HepG2 (cell line): ENCODE data around the gene HS3ST5. TPM values are rescaled to one million over a fixed set of nuclear protein-coding genes. Genes with fewer than 3 reads are reported as not detected.

Source experiments
- ATAC-seq: fragments of 200-7000 bp; cut with Tn5 transposase; 3 replicates; pipeline ENCODE4 v1.9.1; 2020; ENCODE audit warnings: mild to moderate bottlenecking, moderate library complexity
- BruUV-seq: library from RNA; stranded (reverse); fragments of 400-500 nt; replicated peaks from 2 replicates; lab custom pipeline; 2021; lab: Mats Ljungman, UMichigan
- CTCF ChIA-PET: fragments of 300-600 bp; formaldehyde crosslinking; extraction: SDS; loops from one replicate; lab custom pipeline; 2021; ENCODE audit warnings: low total read pairs, inconsistent platforms, low intra/inter-chr PET ratio; lab: Yijun Ruan, JAX
- POLR2A ChIA-PET: fragments of 350-600 bp; sonication (Branson Sonifier 250); formaldehyde crosslinking; loops from one replicate; lab custom pipeline; 2020; ENCODE audit warnings: antibody characterized with exemption, inconsistent platforms; lab: Yijun Ruan, JAX
- DNase-seq: peaks from one replicate; pipeline ENCODE4 v3.0.0-alpha.2; 2015; ENCODE audit warnings: low spot score
- FAIRE-seq: peaks from 3 replicates; lab custom pipeline; 2011; peaks lifted over from hg19 to GRCh38; lab: Jason Lieb, UNC
- H2AFZ ChIP-seq: one replicate; pipeline ENCODE4 v1.6.1; 2011; ENCODE audit warnings: low read length, inconsistent platforms
- H3K27ac ChIP-seq: fragments of 300-600 bp; 3 replicates; pipeline ENCODE4 v1.8.0; 2011; ENCODE audit warnings: mixed run types, mild to moderate bottlenecking, mixed read lengths, low read length, inconsistent platforms; ENCODE audit not compliant: insufficient read depth; ENCODE audit errors: extremely low read length
- H3K27me3 ChIP-seq, 2 experiments: fragments of 200-600 bp in 1 of 2; 2 replicates in 1 of 2; 3 replicates in 1 of 2; pipeline versions ENCODE4 v1.6.0 to v1.8.0; 2011; ENCODE audit warnings: low read length in 2 of 2, mild to moderate bottlenecking in 2 of 2, moderate library complexity in 2 of 2, inconsistent platforms in 1 of 2; ENCODE audit not compliant: insufficient read depth in 2 of 2, control insufficient read depth in 1 of 2
- H3K36me3 ChIP-seq, 2 experiments: fragments of 200-600 bp in 1 of 2; replicated peaks in 1 of 2; 2 replicates in 1 of 2; 3 replicates in 1 of 2; pipeline versions ENCODE4 v1.5.1 to v1.8.0; 2011; ENCODE audit warnings: low read length in 2 of 2, inconsistent platforms in 1 of 2; ENCODE audit not compliant: insufficient read depth in 2 of 2, control insufficient read depth in 1 of 2
- H3K4me1 ChIP-seq: 2 replicates; pipeline ENCODE4 v1.5.1; 2012; ENCODE audit warnings: low read length, inconsistent platforms; ENCODE audit not compliant: insufficient read depth
- H3K4me2 ChIP-seq: 2 replicates; pipeline ENCODE4 v1.6.0; 2011; ENCODE audit warnings: low read depth, low read length, inconsistent platforms
- H3K4me3 ChIP-seq, 3 experiments: fragments of 200-600 bp in 1 of 3; sonication (generic), shearing (Covaris generic) in 1 of 3; replicated peaks in 1 of 3; 2 replicates each; pipeline ENCODE4 v1.5.1; 2011 to 2016; ENCODE audit warnings: low read length in 3 of 3, inconsistent platforms in 2 of 3, low read depth in 2 of 3, mild to moderate bottlenecking in 2 of 3, control low read depth in 1 of 3, mixed read lengths in 1 of 3; ENCODE audit not compliant: insufficient read depth in 1 of 3
- H3K79me2 ChIP-seq: one replicate; pipeline ENCODE4 v1.6.1; 2011; ENCODE audit warnings: low read length, inconsistent platforms; ENCODE audit not compliant: insufficient read depth
- H3K9ac ChIP-seq: 2 replicates; pipeline ENCODE4 v1.6.0; 2011; ENCODE audit warnings: mild to moderate bottlenecking, low read depth, low read length, inconsistent platforms; ENCODE audit not compliant: insufficient read depth
- H3K9me3 ChIP-seq: 2 replicates; pipeline ENCODE4 v1.5.1; 2012; ENCODE audit warnings: mild to moderate bottlenecking, low read length
- H4K20me1 ChIP-seq: 2 replicates; pipeline ENCODE4 v1.6.0; 2011; ENCODE audit warnings: inconsistent platforms, mild to moderate bottlenecking, low read length, moderate library complexity; ENCODE audit not compliant: insufficient read depth
- CENPT ChIP-seq: sonication (generic); formaldehyde crosslinking; IDR thresholded peaks from 2 replicates; pipeline ENCODE4 v1.8.0; 2022; ENCODE audit warnings: low read depth, mild to moderate bottlenecking, moderate library complexity, missing genetic modification reagents
- GTF2F1 ChIP-seq: fragments of 150-350 bp; IDR thresholded peaks from 2 replicates; pipeline ENCODE4 v1.6.1; 2014; ENCODE audit warnings: low read length
- HES4 ChIP-seq: sonication (generic); formaldehyde crosslinking; IDR thresholded peaks from 2 replicates; pipeline ENCODE4 v1.9.0; 2021; ENCODE audit warnings: mild to moderate bottlenecking, missing genetic modification reagents, borderline replicate concordance
- HOXA7 ChIP-seq: sonication (generic); formaldehyde crosslinking; IDR thresholded peaks from 2 replicates; pipeline ENCODE4 v1.8.1; 2022; ENCODE audit warnings: mild to moderate bottlenecking, missing genetic modification reagents, moderate library complexity
- NR2F2 ChIP-seq: IDR thresholded peaks from 2 replicates; pipeline ENCODE4 v1.6.1; 2012; ENCODE audit warnings: low read depth, inconsistent platforms, borderline replicate concordance
- PAWR ChIP-seq: sonication (generic); formaldehyde crosslinking; IDR thresholded peaks from 2 replicates; pipeline ENCODE4 v1.4.0; 2020; ENCODE audit warnings: missing genetic modification reagents, mild to moderate bottlenecking, borderline replicate concordance
- PCBP1 ChIP-seq: fragments of 200-400 bp; formaldehyde crosslinking; IDR thresholded peaks from 2 replicates; pipeline ENCODE4 v1.6.1; 2017; ENCODE audit warnings: mild to moderate bottlenecking, low read depth, low read length, borderline replicate concordance
- SETDB1 ChIP-seq: sonication (generic); formaldehyde crosslinking; IDR thresholded peaks from 2 replicates; pipeline ENCODE4 v1.5.1; 2020; ENCODE audit warnings: missing genetic modification reagents, mild to moderate bottlenecking, borderline replicate concordance
- SMAD9 ChIP-seq: sonication (generic); formaldehyde crosslinking; IDR thresholded peaks from 2 replicates; pipeline ENCODE4 v1.5.1; 2020; ENCODE audit warnings: mild to moderate bottlenecking, missing genetic modification reagents
- WGBS: methylation state at CpG from one replicate; pipeline ENCODE4 v1.1.6; 2017; ENCODE audit warnings: low lambda C conversion rate; 5-methylcytosine and 5-hydroxymethylcytosine counted together
- in situ Hi-C: cut with HindIII; loops from 2 replicates; pipeline ENCODE4 v1.10.0; 2017; ENCODE audit warnings: low pct_unique_long_range_greater_than_20kb; ENCODE audit not compliant: extremely low pct_ligation_motif_present
- intact Hi-C: fragments of 100-400 bp; cut with micrococcal nuclease; formaldehyde crosslinking; loops from one replicate; pipeline ENCODE4 v1.10.0; 2022; ENCODE audit not compliant: unreplicated experiment
- polyA plus RNA-seq, 8 experiments: library from polyadenylated mRNA; depleted of rRNA in 3 of 8; stranded (reverse) in 7 of 8; unstranded in 1 of 8; fragments of >200 nt; fragmentation: Illumina TruSeq in 4 of 8; extraction: Trizol in 4 of 8; gene quantifications; 2 replicates each; pipeline versions ENCODE4 v1.2.1 to v1.2.3, GENCODE V29; 2011 to 2016; ENCODE audit warnings: low read depth in 4 of 8, missing spikeins in 1 of 8, mixed read lengths in 1 of 8; ENCODE audit not compliant: insufficient read depth in 1 of 8
- total RNA-seq, 5 experiments: library from RNA; depleted of rRNA; stranded (reverse); fragments of >200 nt; fragmentation: Illumina TruSeq; extraction: Trizol; gene quantifications; 2 replicates each; pipeline ENCODE4 v1.2.3, GENCODE V29; 2016; ENCODE audit warnings: low read depth in 1 of 5
- TF ChIP-seq, protein P1 (sequence below): IDR thresholded peaks from 2 replicates; pipeline ENCODE4 v1.6.1; 2016; ENCODE audit warnings: low read depth, missing genetic modification reagents, missing compliant biosample characterization
- TF ChIP-seq, protein P2 (sequence below): sonication (generic); formaldehyde crosslinking; IDR thresholded peaks from 2 replicates; pipeline ENCODE4 v1.4.0; 2020; ENCODE audit warnings: mild to moderate bottlenecking, missing genetic modification reagents
- TF ChIP-seq, protein P3 (sequence below): sonication (generic); formaldehyde crosslinking; IDR thresholded peaks from 2 replicates; pipeline ENCODE4 v1.4.0; 2020; ENCODE audit warnings: missing genetic modification reagents
- TF ChIP-seq, protein P4 (sequence below): sonication (generic); formaldehyde crosslinking; IDR thresholded peaks from 2 replicates; pipeline ENCODE4 v1.5.1; 2020; ENCODE audit warnings: missing genetic modification reagents, mild to moderate bottlenecking, borderline replicate concordance

Gene HS3ST5
- total and polyA plus RNA-seq, 2 of the 13 experiments (the other 11 are each of a cell fraction or from before 2014, with no cell fraction given) = 1.1 to 1.6 TPM

DNA sequence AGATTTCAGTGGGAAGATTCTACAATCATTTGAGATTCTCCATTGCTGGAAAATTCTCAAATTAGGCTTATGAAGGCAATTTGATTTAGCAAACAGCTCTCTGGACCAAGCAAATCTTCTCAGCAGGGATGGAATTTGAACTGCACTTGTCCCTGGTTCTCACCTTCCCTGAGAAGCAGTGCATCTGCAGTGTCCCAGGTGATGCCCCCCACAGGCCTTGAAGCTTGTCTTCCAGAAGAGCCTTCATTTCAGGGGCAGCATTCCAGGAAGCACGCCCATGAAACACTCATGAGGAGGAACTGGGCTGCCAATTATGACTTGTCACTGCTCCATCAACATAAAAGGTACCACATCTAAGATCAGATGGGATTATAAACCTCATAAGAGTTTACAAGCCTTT, 289.0 kb downstream of the HS3ST5 start:
- BruUV-seq = no TSS peak
- no peak overlapping the region for H2AFZ ChIP-seq
- H3K4me1 ChIP-seq = peaks cover 14% of the 10 kb centered on the region
- no peaks in the 10 kb centered on the region for H3K79me2 ChIP-seq
- H3K9ac ChIP-seq = no peak overlapping the region
- no peak for FAIRE-seq
- H3K36me3 ChIP-seq = no peaks in the 10 kb centered on the region; a peak in 1 of 5 replicates
- H3K4me2 ChIP-seq = no peak overlapping the region
- H3K4me3 ChIP-seq = no peak overlapping the region
- no peak for ATAC-seq
- H3K9me3 ChIP-seq = no peaks in the 10 kb centered on the region
- intact Hi-C loops (no loop called here), in situ Hi-C loops (no loop called here)
- no peak for DNase-seq
- H4K20me1 ChIP-seq = no peaks in the 10 kb centered on the region
- WGBS = 56% methylated on average over 1 of the region's 1 CpG
- H3K27ac ChIP-seq = no peak overlapping the region
- no peaks in the 10 kb centered on the region for H3K27me3 ChIP-seq
- ChIA-PET POLR2A (no interaction called here), CTCF (no interaction called here)
- TF ChIP-seq, protein P1, sequence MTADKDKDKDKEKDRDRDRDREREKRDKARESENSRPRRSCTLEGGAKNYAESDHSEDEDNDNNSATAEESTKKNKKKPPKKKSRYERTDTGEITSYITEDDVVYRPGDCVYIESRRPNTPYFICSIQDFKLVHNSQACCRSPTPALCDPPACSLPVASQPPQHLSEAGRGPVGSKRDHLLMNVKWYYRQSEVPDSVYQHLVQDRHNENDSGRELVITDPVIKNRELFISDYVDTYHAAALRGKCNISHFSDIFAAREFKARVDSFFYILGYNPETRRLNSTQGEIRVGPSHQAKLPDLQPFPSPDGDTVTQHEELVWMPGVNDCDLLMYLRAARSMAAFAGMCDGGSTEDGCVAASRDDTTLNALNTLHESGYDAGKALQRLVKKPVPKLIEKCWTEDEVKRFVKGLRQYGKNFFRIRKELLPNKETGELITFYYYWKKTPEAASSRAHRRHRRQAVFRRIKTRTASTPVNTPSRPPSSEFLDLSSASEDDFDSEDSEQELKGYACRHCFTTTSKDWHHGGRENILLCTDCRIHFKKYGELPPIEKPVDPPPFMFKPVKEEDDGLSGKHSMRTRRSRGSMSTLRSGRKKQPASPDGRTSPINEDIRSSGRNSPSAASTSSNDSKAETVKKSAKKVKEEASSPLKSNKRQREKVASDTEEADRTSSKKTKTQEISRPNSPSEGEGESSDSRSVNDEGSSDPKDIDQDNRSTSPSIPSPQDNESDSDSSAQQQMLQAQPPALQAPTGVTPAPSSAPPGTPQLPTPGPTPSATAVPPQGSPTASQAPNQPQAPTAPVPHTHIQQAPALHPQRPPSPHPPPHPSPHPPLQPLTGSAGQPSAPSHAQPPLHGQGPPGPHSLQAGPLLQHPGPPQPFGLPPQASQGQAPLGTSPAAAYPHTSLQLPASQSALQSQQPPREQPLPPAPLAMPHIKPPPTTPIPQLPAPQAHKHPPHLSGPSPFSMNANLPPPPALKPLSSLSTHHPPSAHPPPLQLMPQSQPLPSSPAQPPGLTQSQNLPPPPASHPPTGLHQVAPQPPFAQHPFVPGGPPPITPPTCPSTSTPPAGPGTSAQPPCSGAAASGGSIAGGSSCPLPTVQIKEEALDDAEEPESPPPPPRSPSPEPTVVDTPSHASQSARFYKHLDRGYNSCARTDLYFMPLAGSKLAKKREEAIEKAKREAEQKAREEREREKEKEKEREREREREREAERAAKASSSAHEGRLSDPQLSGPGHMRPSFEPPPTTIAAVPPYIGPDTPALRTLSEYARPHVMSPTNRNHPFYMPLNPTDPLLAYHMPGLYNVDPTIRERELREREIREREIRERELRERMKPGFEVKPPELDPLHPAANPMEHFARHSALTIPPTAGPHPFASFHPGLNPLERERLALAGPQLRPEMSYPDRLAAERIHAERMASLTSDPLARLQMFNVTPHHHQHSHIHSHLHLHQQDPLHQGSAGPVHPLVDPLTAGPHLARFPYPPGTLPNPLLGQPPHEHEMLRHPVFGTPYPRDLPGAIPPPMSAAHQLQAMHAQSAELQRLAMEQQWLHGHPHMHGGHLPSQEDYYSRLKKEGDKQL (CRISPR knock-in tag) = no peak
- TF ChIP-seq CENPT (no peak), PCBP1 (no peak), GTF2F1 (no peak), HOXA7 (CRISPR knock-in tag) (no peak), HES4 (CRISPR knock-in tag) (no peak), PAWR (no peak), SMAD9 (no peak), SETDB1 (no peak), NR2F2 (no peak)
- TF ChIP-seq, protein P2, sequence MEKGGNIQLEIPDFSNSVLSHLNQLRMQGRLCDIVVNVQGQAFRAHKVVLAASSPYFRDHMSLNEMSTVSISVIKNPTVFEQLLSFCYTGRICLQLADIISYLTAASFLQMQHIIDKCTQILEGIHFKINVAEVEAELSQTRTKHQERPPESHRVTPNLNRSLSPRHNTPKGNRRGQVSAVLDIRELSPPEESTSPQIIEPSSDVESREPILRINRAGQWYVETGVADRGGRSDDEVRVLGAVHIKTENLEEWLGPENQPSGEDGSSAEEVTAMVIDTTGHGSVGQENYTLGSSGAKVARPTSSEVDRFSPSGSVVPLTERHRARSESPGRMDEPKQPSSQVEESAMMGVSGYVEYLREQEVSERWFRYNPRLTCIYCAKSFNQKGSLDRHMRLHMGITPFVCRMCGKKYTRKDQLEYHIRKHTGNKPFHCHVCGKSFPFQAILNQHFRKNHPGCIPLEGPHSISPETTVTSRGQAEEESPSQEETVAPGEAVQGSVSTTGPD (CRISPR knock-in tag) = no peak
- TF ChIP-seq, protein P3, sequence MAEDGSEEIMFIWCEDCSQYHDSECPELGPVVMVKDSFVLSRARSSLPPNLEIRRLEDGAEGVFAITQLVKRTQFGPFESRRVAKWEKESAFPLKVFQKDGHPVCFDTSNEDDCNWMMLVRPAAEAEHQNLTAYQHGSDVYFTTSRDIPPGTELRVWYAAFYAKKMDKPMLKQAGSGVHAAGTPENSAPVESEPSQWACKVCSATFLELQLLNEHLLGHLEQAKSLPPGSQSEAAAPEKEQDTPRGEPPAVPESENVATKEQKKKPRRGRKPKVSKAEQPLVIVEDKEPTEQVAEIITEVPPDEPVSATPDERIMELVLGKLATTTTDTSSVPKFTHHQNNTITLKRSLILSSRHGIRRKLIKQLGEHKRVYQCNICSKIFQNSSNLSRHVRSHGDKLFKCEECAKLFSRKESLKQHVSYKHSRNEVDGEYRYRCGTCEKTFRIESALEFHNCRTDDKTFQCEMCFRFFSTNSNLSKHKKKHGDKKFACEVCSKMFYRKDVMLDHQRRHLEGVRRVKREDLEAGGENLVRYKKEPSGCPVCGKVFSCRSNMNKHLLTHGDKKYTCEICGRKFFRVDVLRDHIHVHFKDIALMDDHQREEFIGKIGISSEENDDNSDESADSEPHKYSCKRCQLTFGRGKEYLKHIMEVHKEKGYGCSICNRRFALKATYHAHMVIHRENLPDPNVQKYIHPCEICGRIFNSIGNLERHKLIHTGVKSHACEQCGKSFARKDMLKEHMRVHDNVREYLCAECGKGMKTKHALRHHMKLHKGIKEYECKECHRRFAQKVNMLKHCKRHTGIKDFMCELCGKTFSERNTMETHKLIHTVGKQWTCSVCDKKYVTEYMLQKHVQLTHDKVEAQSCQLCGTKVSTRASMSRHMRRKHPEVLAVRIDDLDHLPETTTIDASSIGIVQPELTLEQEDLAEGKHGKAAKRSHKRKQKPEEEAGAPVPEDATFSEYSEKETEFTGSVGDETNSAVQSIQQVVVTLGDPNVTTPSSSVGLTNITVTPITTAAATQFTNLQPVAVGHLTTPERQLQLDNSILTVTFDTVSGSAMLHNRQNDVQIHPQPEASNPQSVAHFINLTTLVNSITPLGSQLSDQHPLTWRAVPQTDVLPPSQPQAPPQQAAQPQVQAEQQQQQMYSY (CRISPR knock-in tag) = no peak
- TF ChIP-seq, protein P4, sequence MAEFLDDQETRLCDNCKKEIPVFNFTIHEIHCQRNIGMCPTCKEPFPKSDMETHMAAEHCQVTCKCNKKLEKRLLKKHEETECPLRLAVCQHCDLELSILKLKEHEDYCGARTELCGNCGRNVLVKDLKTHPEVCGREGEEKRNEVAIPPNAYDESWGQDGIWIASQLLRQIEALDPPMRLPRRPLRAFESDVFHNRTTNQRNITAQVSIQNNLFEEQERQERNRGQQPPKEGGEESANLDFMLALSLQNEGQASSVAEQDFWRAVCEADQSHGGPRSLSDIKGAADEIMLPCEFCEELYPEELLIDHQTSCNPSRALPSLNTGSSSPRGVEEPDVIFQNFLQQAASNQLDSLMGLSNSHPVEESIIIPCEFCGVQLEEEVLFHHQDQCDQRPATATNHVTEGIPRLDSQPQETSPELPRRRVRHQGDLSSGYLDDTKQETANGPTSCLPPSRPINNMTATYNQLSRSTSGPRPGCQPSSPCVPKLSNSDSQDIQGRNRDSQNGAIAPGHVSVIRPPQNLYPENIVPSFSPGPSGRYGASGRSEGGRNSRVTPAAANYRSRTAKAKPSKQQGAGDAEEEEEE (CRISPR knock-in tag) = no peak
